Fibroblast of villous mesenchyme (primary cell): ENCODE results near the gene CDH12. TPM values are rescaled to one million over a fixed set of nuclear protein-coding genes. Genes with fewer than 3 reads are reported as not detected.

Experiments used
- DNase-seq: peaks from one replicate; pipeline ENCODE4 v3.0.0-alpha.2; 2010; ENCODE audit warnings: low read depth
- H3K4me3 ChIP-seq: 2 replicates; pipeline ENCODE4 v1.5.1; 2011; ENCODE audit warnings: low read depth, mild to moderate bottlenecking, low read length
- CTCF ChIP-seq: IDR thresholded peaks from 2 replicates; pipeline ENCODE4 v1.5.1; 2012; ENCODE audit warnings: low read depth, mild to moderate bottlenecking, low read length; ENCODE audit not compliant: insufficient read depth
- total RNA-seq: library from RNA; depleted of rRNA; stranded (reverse); fragments of >200 nt; gene quantifications from 2 replicates; pipeline ENCODE4 v1.2.3, GENCODE V29; 2012

CDH12 gene
- total RNA-seq, 1 donor = not detected

- TF ChIP-seq CTCF = no peak
- no peak overlapping the region for H3K4me3 ChIP-seq
- DNase-seq = no peak
Observed at GRCh38 chr5:21834863-21835262, 1018.3 kb downstream of the CDH12 start.

- no peak overlapping the region for H3K4me3 ChIP-seq
- DNase-seq = no peak
- no peak for TF ChIP-seq CTCF
Observed at GRCh38 chr5:21831145-21831787, 1021.9 kb downstream of the CDH12 start.

- TF ChIP-seq CTCF = no peak
- no peak overlapping the region for H3K4me3 ChIP-seq
- no peak for DNase-seq
Observed at GRCh38 chr5:21826884-21827283, 1026.3 kb downstream of the CDH12 start.

- no peak for DNase-seq
- no peak overlapping the region for H3K4me3 ChIP-seq
Observed at GRCh38 chr5:21823588-21823987, 1029.6 kb downstream of the CDH12 start.

GRCh38 chr5:21823076-21823574 is 1030.0 kb downstream of the CDH12 start:
- no peak for DNase-seq

More at GRCh38 chr5:21823588-21823987, 1029.6 kb downstream of the CDH12 start:
- TF ChIP-seq CTCF = no peak

GRCh38 chr5:21820527-21820926 is 1032.6 kb downstream of the CDH12 start:
- TF ChIP-seq CTCF = no peak
- no peak overlapping the region for H3K4me3 ChIP-seq
- no peak for DNase-seq

More at GRCh38 chr5:21823076-21823574, 1030.0 kb downstream of the CDH12 start:
- H3K4me3 ChIP-seq = no peak overlapping the region
- TF ChIP-seq CTCF = no peak

- no peak for TF ChIP-seq CTCF
- H3K4me3 ChIP-seq = no peak overlapping the region
- DNase-seq = no peak
Observed at GRCh38 chr5:21818370-21818720, 1034.8 kb downstream of the CDH12 start.
